ENCODE results near the gene FGD3.

The FGD3 gene

DNA sequence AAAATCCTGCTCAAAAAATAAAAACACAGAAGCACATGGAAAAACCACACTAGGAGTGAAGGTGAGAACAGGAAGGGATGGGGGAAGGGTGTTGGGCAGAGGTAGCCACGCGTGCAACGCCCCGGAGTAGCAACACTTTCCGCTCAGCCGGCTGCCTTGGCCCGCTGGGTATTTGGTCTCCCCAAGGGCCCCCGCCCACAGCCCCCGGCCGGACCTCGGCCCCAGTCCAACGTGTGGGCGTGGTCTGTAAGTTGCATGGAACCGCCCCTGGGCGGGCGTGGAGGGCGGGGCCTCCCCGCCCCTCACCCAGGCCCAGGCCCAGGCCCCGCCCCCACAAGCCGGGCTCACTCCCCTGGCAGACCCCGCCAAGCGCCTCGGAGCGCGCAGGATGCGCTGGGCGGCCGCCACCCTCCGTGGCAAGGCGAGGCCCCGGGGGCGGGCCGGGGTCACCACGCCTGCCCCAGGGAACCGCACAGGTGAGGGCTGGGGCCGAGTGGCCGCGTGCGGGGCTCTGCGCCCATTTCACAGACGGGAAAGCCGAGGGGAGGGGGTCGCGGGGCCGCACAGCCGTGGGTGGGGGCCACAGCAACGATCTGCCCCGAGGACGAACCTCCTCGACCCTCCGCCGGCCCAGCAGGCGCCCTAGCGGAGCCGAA lies 111.2 kb downstream of the FGD3 start, which contains the start of gene SUSD3:
SUSD3 (plus strand) TSS at position 347 of the 656 bp plus-strand sequence; CDS start at position 389, 42 bp downstream.
- DNase-seq, result no peak

DNA sequence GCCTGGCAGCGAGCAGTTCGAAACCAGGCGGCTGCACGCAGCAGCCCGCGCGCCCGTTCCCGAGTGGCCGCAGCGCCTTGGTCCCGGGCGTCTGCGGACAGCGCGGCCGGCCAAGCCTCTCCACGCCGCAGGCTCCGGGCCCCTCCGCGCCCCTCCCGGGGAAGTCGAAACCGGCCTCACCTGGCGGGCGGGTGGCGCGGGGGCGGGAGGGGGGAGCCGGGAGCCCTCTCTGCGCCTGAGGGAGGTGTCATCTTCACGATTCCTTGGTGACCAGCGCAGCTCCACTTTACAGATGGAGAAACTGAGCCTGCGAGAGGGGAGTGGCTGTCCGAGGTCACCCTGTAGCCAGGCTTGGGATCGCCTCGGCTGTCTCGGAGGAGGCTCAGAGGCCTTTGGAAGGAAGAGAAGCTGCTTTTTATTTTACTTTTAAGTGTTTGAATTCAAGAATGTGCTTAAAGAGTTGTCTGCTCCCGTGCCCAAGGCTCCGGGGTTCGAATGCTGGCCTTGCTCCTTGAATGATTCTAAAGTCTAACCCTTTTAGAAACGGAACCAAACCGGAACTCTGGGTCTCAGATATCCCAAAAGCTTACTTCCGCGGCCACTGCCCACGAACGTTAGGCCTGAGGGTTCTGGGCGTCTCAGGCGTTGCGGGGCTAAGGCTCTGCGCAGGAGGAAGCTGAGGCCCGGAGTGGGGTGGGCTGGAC lies 111.8 kb downstream of the FGD3 start:
- DNase-seq, result no peak

DNA sequence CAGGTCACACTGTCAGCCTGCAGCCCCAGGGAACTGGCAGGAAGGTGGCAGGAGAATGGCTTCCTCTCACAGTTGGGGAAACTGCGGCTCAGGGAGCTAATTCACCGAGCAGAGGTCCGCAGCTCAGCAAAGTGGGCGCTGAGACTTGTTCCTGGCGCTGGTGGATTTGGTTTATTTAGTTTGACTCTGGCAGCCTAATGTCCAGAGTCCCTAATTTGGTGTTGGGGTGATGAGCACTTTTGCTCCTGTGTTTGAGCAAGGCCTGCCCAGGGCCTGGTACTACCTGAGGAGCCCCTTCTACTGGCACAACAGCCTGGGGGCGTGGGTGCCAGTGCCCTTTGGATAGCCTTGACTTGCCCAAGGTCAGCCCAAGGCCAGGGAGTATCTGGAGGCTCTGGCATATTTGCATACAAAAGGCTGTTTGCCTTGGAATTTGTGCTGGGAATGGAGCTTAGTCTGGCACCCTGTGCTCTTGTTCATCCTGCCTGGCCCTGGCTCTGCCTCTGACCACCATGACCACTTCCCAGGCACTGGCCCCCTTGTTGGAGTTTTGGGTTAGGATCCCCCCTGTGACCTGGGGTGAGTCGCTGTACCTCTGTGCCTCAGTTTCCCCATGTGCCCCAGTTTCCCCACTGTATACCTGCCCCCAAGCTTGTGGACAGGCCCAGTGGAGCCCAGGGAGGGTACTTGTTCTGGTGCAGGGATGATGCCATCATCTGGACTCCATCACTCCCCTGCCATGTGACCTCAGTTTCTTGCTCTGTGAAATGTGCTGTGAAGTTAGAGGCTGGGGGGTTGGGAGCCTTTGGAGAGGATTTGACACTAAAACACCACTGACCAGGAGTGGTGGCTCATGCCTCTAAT lies 112.6 kb downstream of the FGD3 start:
- DNase-seq, result no peak

DNA sequence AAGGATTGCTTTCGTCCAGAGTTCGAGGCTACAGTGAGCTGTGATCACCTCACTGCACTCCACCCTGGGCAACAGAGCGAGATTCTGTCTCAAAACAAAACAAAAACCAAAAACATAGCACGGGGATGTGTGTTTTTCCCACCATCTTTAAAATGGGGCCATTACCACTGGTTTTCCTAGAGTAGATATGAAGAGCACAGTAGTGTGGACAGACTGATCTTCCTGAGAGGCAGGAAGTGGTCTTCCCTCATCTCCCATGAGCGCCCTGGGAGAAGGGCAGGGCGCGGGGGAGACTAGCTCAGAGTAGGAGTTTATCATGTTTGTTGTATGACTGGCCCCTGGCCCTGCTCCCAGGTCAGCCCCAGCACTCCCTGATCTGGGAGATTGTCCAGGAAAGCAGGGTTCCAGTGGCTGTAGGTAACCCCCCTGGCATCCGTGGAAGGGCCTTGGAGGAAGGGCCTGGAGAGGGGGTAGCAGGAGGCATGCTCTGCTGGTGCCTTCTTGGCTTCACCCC lies 113.5 kb downstream of the FGD3 start:
- no peak for DNase-seq

DNA sequence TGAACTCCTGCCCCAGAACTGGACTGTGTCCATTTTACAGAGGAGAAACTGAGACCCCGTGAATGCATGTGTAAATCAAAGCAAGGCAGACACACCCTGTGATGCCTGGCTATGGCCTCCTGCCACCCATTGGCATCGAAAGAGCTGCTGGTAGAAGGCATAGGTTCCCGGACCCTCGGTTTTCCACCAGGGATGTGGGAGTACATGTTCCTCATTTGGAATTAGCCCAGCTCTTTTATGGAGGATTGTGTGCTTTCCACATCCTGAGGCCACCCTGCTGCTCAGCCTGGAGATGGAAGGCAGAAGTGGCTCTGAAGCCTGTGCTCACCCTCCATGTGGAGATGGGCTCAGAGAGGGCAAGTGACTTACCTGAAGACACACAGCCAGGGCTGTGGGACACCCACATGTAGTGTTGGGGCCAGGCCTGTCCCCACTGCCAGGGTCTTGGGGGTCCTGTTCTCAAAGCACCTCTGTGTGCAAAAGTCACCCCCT lies 114.0 kb downstream of the FGD3 start:
- DNase-seq, result no peak

DNA sequence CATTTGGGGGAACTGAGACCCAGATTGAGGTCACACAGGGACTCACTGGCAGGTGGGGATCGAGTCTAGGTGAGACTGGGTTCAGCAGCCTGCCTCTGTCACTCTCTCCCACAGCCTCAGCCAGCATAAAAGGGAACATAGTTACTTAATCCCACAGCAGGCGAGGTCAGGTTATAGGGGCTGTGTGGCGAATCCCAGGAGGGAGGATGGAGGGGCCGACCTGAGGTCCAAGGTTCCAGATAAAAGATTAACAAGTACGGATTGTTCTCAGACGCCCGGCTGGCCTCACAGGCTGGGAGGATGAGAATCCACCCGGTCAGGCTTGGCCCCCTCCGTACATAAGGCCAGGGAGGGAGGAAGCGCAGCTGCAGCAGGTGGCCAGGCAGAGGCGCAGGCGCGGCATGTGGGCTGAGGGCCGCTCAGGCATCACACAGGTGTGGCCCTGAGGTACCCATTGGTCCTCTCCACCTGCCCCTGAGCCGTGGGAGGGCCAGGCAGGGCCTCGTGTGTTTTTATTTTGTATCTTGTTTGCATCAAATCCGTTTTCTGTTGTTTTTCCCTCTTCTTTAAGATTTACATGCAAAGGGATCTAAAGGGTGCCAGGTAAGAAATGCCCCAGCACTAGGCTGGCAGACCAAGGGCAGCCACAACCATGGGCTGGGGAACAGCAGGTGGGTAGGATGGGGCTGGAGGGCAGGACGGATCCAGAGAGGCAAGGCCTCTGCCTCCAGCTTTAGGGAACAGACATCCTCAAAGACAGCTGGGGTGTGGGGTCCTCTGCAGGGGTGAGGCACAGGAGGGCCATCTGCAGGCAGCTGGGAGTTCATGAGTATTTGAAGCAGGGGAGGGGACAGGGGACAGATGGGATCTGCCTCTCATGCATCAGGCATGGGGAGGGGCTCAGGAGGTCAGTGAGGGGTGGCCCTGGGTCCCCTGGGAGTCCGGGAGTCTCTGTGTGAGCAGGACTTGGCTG lies 114.8 kb downstream of the FGD3 start:
- no peak for DNase-seq

DNA sequence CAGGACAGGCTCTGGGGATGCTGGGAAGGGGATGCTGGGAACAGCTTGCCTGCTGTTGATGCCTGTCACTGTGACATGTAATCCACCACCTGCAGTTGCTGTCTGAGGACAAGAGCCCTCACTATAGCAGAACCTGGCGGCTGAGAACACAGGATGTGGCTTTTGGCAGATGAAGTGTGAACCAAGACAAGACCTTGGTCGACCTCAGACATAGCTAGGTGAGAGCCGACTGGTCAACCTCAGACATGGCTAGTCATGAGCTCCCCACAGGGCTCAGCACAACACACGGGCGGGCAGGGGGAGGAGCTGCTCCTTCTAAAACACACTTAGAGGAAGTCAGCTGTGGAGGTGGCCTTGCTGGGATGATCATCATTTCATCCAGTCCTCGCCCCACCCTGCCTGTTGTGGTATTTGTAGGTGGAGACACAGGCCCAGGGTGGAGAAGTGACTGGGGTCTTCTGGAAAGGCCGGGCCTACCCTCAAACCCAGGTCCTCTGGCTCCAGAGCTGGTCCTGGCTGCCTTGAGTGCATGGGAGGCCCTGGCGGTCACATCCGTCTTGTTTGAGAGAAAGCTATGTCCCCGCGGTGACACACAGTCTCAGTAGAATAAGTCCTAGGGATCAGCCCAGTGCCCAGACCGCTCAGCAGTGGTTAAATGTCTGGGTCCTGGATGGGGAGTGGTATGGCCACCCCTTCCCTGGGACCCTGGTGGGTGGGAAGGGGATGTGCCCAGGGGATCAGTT lies 117.2 kb downstream of the FGD3 start:
- DNase-seq, result no peak

DNA sequence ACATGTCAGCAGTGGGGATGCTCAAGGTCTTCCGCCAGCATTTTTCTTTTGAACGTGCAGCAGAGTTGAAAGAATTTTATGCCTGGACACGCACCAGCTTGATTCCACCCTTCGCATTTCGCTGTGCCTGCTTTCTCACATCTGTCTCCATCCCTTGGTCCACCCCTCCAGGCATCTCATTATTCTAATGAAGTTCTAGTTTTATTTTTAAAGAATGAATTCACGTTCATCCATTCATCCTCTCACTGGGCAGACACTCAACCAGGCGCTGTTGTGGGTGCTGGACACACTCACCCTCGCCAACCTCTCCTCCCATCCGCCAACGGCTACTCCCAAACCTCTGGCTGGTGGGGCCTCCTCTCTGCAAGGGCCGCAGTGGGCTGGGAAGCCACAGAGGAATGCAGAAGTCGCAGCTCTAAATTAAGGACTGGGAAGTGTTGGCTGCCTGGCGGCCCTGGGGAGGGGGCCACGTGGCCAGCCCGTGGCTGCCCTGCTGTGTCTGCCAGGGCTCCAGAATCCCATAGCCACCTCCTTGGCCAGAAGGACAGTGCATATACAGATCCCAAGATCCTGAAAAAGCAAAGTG lies 117.9 kb downstream of the FGD3 start:
- DNase-seq, result no peak

DNA sequence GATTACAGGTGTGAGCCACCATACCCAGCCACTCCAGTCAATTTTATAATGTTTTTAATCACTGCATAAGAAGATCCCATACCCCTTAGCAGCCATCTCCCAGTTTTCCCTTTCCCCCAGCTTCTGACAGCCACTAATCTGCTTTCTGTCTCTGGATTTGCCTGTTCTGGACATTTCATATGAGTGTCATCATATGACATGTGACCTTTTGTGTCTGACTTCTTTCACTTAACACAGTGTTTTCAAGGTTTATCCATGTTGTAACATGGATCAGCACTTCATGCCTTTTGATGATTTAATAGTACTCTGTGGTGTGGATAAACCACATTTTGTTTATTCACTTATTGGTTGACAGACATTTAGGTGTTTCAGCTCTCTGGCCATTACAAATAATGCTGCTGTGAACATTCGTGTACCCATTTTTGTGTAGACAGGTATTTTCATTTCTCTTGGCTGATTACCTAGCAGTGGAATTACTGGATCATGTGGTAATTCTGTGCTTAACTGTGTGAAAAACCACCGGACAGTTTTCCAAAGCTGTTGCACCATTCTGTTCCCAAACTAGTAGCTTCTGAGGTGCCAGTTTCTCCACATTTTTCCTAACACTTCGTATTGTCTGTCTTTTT lies 119.8 kb downstream of the FGD3 start:
- no peak for DNase-seq

DNA sequence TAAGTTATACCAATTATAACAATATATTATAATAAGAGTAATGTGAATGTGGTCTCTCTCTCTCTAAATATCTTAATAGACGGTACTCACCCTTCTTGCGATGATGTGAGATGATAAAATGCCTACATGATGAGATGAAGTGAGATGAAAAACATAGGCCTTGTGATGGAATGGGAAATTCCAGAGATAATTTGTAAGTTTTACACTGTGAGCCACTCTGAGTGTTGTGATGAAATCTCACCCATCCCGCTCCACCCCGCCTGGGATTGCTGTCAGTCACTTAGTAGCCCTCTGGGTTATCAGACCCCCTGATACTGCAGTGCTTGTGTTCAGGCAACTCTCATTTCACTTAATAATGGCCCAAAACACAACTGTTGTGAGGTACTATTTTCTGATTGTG lies 121.6 kb downstream of the FGD3 start:
- DNase-seq, result no peak

DNA sequence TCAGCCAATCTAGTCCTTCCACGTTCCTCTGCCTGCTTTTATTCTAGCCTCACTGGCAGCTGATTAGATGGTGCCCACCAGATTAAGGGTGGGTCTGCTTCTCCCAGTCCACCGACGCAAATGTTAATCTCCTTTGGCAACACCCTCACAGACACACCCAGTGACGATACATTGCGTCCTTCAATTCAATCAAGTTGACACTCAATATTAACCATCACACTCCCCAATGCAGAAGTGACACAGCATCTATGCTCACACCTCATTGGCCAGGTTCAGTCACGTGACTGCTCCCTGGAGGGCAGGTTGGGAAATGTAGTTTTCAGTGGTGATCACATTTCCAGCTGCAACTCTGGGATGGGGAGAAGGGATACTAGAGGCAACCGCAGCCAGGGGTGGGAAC lies 124.1 kb downstream of the FGD3 start:
- DNase-seq, result peak; percentile 19

DNA sequence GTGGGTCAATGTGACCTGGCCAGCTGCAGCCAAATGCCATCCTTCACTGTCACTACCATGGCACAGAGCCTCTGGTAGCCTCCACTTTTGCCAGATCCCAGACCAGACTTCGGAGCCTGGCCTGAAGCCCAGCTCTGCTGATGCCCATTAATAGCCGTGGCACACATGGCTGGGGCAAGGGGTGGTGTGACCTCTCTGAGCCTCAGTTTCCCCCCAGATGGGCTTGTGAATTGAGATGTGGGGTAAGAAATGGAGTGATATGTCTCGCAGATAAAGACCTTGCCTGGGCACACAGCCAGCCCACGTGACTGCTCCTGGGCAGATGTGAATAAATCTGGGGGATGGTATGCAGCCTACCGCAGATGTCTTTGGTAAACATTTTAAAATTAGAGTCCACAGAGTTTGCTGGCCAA lies 125.1 kb downstream of the FGD3 start:
- peak; percentile 38 for DNase-seq

DNA sequence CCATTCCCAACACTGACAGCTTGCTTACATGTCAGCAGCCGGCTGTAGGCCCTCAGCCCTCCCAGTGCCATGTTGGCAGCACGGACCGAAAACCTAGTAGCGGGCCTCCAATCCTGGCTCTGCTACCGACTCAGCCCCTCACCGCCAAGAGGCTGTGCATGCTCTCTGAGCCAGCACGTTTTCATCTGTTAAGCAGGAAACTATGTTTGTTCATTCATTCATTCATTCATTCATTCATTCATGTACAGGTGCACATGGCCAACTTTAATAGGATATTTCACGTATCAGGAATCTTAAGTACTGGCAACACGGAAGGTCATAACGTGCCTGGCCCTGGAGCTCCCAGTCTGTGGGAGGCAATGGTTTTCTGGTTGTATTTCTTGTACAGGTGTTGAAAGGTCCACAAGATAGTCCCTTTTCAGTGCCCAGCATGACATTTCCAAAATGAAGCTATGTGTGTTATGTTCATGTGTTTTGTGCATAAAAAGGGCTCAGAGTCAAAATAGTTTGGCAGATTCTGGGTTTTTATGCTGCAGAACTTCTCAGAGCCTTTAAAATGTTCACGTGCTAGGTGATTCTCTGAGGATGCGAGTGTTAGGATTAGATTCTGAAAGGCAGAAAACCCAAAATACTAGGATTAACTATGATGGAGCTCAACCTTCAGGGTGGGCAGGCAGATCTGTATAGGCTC lies 128.9 kb downstream of the FGD3 start:
- no peak for DNase-seq

DNA sequence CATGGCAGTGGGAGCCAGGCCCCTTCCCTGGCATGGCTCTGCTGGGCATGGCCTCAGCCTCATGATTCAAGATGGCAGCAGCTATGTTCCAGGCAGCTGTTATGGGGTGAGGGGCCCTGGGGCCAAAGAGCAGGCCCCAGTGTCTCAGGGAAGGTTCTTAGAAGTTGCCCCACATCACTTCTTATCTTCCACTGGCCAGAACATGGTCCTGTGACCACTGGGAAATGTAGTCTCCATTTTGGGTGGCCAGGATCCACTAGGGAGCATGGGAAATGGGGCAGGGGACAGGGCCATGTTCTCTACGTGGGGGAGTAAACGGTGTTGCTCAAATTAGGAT lies 129.4 kb downstream of the FGD3 start:
- DNase-seq, result no peak

DNA sequence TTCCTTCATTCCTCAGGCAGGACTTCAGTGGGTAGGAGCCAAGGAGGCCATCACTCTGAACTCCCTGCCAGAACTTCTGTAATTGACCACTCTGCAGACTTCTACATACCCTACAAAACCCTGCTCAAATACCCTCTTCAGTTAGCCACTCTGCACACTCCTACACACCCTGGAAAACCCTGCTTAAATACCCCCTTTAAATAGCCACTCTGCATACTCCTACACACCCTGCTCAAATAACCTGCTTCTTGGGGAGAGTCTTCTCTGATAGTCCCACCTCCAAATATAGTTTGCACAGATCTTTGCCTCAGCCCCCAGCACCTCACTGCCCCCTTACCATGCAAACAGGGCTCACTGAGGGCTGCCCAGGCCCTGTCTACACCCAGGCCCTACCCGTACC lies 130.0 kb downstream of the FGD3 start:
- no peak for DNase-seq

DNA sequence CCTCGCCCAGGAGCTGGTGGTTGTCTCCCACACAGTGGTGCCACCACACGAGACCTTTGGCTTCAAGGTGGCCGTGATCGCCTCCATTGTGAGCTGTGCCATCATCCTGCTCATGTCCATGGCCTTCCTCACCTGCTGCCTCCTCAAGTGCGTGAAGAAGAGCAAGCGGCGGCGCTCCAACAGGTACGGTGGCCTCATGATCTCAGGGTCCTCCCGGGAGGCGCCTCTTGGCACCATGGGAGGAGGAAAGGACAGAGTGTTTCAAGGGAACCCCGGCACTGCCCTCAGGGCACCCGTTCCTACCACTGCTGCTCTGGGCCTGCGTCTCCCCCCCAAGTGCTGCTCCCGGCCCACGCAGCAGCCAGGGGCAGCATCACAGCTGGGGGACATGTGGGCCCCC lies 130.5 kb downstream of the FGD3 start:
- DNase-seq, result no peak

DNA sequence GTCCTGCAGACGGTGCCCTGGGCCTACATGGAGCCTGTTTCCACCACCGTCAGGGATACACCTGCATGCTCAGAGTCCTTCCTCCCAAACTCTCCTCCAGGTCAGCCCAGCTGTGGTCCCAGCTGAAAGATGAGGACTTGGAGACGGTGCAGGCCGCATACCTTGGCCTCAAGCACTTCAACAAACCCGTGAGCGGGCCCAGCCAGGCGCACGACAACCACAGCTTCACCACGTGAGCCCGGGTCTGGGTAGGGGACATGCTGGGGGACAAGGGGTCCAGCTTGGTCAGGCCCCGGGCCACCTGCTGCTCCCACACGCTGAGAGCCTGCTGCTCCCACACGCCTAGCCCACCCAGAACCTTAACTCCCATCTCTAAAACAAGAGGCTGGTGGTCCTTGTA lies 132.0 kb downstream of the FGD3 start:
- no peak for DNase-seq

DNA sequence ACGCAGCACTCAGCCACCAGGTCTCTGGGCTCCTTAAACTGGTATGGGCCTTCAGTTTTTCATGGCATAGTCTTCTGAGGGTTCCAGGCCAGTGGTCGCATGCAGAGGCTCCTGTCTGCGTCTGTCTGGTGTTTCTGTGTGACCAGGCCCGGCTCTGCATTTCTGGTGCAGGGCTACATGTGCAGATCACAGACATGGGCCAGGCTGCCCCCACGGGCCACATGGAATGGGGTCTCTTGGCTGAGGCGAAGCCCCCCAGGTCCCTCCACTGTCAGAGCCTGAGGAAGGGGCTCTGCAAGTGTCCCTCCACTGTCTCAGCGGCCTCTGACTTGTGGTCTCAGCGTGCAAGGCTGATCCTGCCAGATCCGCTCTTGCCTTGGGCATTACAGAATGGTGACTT lies 133.1 kb downstream of the FGD3 start:
- no peak for DNase-seq

DNA sequence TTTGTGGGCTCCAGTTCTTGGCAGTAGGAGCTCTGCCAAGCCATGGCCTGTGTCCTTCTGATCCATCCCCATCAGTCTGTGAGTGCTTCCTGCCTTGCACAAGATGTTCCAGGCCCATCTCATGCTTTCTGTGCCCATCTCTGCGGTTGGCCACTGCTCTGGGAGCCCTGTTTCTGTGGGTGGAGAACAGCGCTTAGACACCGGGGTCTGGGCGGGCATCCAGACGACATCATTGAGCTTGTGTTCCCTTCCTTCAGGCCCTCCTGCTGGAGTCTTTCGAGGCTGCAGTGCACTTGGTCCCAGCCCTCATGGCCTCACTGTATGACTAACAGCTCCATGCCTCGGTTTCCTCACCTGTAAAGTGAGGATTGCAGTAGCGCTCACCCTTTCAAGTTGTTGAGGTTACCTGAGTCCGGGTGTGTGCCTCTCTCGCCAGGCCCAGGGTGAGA lies 133.8 kb downstream of the FGD3 start:
- DNase-seq, result no peak

DNA sequence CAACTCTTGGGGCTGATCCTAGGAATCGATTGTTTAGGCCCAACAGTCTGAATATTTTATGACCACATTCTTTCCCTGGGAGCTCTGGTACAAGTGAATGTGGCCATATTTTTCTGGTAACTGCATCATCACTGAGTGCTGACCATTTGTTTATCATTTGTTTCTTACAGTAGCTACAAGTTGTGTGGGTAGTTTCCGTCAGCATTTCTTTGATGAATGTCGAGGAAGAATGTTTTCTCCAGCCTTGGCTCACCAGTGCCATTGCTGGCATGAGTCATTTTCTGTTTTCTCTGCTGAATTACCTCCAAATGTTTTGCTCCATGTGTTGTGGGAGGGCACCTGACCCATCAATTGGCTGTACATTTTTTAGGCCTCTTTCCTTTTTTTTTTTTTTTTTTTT lies 134.6 kb downstream of the FGD3 start:
- no peak for DNase-seq

Measured in DMS 273 treated with DMSO at 0.1 percent for 48 hours (cell line).